ENCODE measurements around the gene MBLAC2. TPM values are rescaled to one million over a fixed set of nuclear protein-coding genes. Genes with fewer than 3 reads are reported as not detected.

MBLAC2 gene
- total RNA-seq, 4 donors from 2014 or later, result 0.60 to 6.1 (median 6.0) TPM

DNA sequence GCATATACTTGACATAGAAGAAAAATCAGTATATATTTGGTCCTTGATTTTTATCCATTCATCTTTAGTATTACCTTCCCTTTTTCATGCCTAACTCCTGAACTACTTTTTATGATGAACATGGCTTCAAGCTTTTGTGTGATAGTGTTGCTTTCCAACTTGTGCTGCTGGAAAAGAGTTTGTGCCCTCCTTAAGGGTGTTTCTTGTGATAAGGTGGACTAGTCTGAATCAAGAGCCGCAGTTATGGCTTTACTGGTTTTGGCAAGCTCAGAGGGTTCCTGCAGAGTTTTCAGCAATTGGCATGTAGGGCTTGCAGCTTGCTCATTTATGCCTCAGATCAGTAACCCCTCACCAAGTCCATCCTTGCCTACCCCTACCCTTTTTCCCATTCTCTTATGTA lies 20.6 kb upstream of the MBLAC2 start:
- Histone ChIP-seq H3K4me1 (no peaks in the 10 kb centered on the region), H3K9me3 (no peaks in the 10 kb centered on the region), H3K36me3 (no peaks in the 10 kb centered on the region), H3K27ac (no peak overlapping the region), H3K4me3 (no peak overlapping the region), H3K27me3 (no peaks in the 10 kb centered on the region)
- no peak for TF ChIP-seq EP300 (IDR thresholded peaks at IDR 0.05; ENCODE audit: low read depth)
- in situ Hi-C loops (cut with MboI; ENCODE audit: low pct_ligation_motif_present in 1 of 4, low pct_unique_long_range_greater_than_20kb in 1 of 4, low sequenced_read_pairs in 3 of 4), result no loop called here
- 93 to 100% methylated on average over 1 of the region's 1 CpG for WGBS, 2 donors (ENCODE audit: low coverage in 1 of 2)
- intact Hi-C loops (cut with DNase I; ENCODE audit: low total_unique reads), result no loop called here
- no peak for DNase-seq

DNA sequence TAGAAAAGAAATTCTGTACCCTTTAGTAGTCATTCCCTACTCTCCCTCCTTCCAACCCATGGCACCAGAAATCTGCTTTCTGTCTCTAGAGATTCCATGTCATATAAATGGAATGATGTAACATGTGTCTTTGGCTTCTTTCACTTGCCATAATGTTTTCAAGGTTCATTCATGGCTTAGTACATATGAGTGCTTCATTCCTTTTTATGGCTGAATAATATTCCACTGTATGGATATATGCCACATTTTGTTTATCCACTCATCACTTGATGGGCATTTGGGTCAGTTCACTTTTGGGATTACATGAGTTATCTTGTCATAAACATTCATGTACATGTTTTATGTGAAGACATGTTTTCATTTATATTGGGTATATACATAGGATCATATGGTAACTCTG lies 19.5 kb upstream of the MBLAC2 start:
- no peak for DNase-seq
- Histone ChIP-seq H3K4me1 (no peaks in the 10 kb centered on the region), H3K27ac (no peak overlapping the region), H3K4me3 (no peak overlapping the region), H3K36me3 (no peaks in the 10 kb centered on the region), H3K9me3 (no peaks in the 10 kb centered on the region), H3K27me3 (no peaks in the 10 kb centered on the region)
- TF ChIP-seq EP300 (IDR thresholded peaks at IDR 0.05; ENCODE audit: low read depth) (no peak), POLR2A (IDR thresholded peaks at IDR 0.05) (no peak), POLR2AphosphoS5 (IDR thresholded peaks at IDR 0.05) (no peak)
- TF ChIP-seq, protein P1, sequence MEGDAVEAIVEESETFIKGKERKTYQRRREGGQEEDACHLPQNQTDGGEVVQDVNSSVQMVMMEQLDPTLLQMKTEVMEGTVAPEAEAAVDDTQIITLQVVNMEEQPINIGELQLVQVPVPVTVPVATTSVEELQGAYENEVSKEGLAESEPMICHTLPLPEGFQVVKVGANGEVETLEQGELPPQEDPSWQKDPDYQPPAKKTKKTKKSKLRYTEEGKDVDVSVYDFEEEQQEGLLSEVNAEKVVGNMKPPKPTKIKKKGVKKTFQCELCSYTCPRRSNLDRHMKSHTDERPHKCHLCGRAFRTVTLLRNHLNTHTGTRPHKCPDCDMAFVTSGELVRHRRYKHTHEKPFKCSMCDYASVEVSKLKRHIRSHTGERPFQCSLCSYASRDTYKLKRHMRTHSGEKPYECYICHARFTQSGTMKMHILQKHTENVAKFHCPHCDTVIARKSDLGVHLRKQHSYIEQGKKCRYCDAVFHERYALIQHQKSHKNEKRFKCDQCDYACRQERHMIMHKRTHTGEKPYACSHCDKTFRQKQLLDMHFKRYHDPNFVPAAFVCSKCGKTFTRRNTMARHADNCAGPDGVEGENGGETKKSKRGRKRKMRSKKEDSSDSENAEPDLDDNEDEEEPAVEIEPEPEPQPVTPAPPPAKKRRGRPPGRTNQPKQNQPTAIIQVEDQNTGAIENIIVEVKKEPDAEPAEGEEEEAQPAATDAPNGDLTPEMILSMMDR (IDR thresholded peaks at IDR 0.05), result no peak
- in situ Hi-C loops (cut with MboI; ENCODE audit: low pct_ligation_motif_present in 1 of 4, low pct_unique_long_range_greater_than_20kb in 1 of 4, low sequenced_read_pairs in 3 of 4), result no loop called here
- intact Hi-C loops (cut with DNase I; ENCODE audit: low total_unique reads), result no loop called here

DNA sequence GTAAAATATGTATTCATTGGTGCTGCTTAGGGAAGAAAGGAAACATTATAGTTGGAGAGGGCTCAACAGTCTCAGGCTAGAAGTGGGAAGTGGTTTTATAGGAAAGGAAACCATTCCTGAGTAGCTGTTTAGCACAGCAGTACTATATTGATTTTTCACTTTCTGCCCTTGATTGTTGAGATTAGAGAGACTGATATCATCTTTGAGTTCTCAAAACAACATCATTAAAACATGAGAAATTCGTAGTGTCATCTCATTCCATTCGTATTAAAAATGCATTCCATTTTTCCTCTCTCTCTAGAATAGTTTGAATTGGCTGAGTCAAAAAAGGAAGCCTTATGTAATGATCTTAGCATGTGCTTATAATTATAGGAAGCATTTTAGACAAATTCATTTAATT lies 14.2 kb upstream of the MBLAC2 start:
- intact Hi-C loops (cut with DNase I; ENCODE audit: low total_unique reads) (loop anchor here (2.0 kb wide), 1 partner anchor 56 kb away; no protein-coding TSS in a partner anchor), in situ Hi-C loops (cut with MboI; ENCODE audit: low pct_ligation_motif_present in 1 of 4, low pct_unique_long_range_greater_than_20kb in 1 of 4, low sequenced_read_pairs in 3 of 4) (no loop called here)
- WGBS, 2 donors (ENCODE audit: low coverage in 1 of 2), result 63 to 71% methylated on average over 2 of the region's 2 CpGs

GRCh38 chr5:90484540-90484939 lies 10.0 kb upstream of the MBLAC2 start:
- no peaks in the 10 kb centered on the region for H3K27me3 ChIP-seq
- no peak for DNase-seq
- no peaks in the 10 kb centered on the region for H3K36me3 ChIP-seq
- intact Hi-C loops (cut with DNase I; ENCODE audit: low total_unique reads) (no loop called here), in situ Hi-C loops (cut with MboI; ENCODE audit: low pct_ligation_motif_present in 1 of 4, low pct_unique_long_range_greater_than_20kb in 1 of 4, low sequenced_read_pairs in 3 of 4) (no loop called here)
- no peak overlapping the region for H3K27ac ChIP-seq
- 78 to 83% methylated on average over 3 of the region's 3 CpGs for WGBS, 2 donors (ENCODE audit: low coverage in 1 of 2)
- TF ChIP-seq POLR2A (IDR thresholded peaks at IDR 0.05) (no peak), POLR2AphosphoS5 (IDR thresholded peaks at IDR 0.05) (no peak), EP300 (IDR thresholded peaks at IDR 0.05; ENCODE audit: low read depth) (no peak)
- TF ChIP-seq, protein P1 (IDR thresholded peaks at IDR 0.05), result no peak
- H3K9me3 ChIP-seq, result no peaks in the 10 kb centered on the region
- no peaks in the 10 kb centered on the region for H3K4me1 ChIP-seq
- no peak overlapping the region for H3K4me3 ChIP-seq

More for the DNA sequence above, 14.2 kb upstream of the MBLAC2 start:
- H3K4me3 ChIP-seq, result no peak overlapping the region
- TF ChIP-seq, protein P1 (IDR thresholded peaks at IDR 0.05), result no peak
- TF ChIP-seq POLR2AphosphoS5 (IDR thresholded peaks at IDR 0.05), result no peak
- TF ChIP-seq EP300 (IDR thresholded peaks at IDR 0.05; ENCODE audit: low read depth), result no peak
- TF ChIP-seq POLR2A (IDR thresholded peaks at IDR 0.05), result no peak
- H3K9me3 ChIP-seq, result no peaks in the 10 kb centered on the region
- H3K27me3 ChIP-seq, result no peaks in the 10 kb centered on the region
- no peaks in the 10 kb centered on the region for H3K4me1 ChIP-seq
- no peak for DNase-seq
- H3K36me3 ChIP-seq, result no peaks in the 10 kb centered on the region
- no peak overlapping the region for H3K27ac ChIP-seq

DNA sequence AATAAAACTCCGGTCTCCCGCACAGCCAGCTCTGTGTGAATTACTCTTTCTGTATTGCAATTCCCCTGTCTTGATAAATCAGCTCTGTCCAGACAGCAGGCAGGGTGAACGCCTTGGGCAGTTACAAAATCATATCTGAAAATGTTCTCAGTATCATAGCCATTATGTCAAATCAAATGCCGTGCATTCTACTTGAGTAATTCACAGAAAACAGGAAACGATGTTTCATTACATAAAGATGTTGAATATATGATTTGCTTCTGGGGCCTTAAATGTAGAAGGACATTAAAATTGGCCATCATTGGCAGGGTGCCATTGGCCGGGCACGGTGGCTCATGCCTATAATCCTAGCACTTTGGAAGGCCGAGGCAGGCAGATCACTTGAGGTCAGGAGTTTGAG lies 8.6 kb upstream of the MBLAC2 start:
- Histone ChIP-seq H3K27me3 (no peaks in the 10 kb centered on the region), H3K4me3 (no peak overlapping the region), H3K27ac (no peak overlapping the region), H3K36me3 (no peaks in the 10 kb centered on the region), H3K4me1 (no peaks in the 10 kb centered on the region), H3K9me3 (no peaks in the 10 kb centered on the region)
- TF ChIP-seq POLR2A (IDR thresholded peaks at IDR 0.05) (no peak), POLR2AphosphoS5 (IDR thresholded peaks at IDR 0.05) (no peak), EP300 (IDR thresholded peaks at IDR 0.05; ENCODE audit: low read depth) (no peak)
- TF ChIP-seq, protein P1 (IDR thresholded peaks at IDR 0.05), result no peak
- DNase-seq, result no peak
- intact Hi-C loops (cut with DNase I; ENCODE audit: low total_unique reads), result no loop called here
- 90 to 94% methylated on average over 2 to 8 of the region's 8 CpGs for WGBS, 2 donors (ENCODE audit: low coverage in 1 of 2)
- in situ Hi-C loops (cut with MboI; ENCODE audit: low pct_ligation_motif_present in 1 of 4, low pct_unique_long_range_greater_than_20kb in 1 of 4, low sequenced_read_pairs in 3 of 4), result no loop called here

All from transverse colon (tissue), 4 donors.